ENCODE data around the gene HES5.
"Not testable (repeated sequence)": the region's sequence is repeated elsewhere in the genome, so short reads cannot be mapped to it uniquely, and the experiment has no call there.

The HES5 gene

GRCh38 chr1:2529784-2530512, at the start of gene HES5:
Gene HES5 (minus strand): TSS chr1:2530263. CDS start chr1:2530164, 99 bp downstream.
- TF ChIP-seq CTCF (IDR thresholded peaks at IDR 0.05; ENCODE audit: insufficient read depth, missing control alignments): no peak
- FAIRE-seq (no peak), DNase-seq (ENCODE audit: insufficient read length, low spot score) (no peak)

- no peak for DNase-seq (ENCODE audit: insufficient read length, low spot score)
- no peak for TF ChIP-seq CTCF (IDR thresholded peaks at IDR 0.05; ENCODE audit: insufficient read depth, missing control alignments)
- no peak for FAIRE-seq
Measured at GRCh38 chr1:2578758-2579118, 48.7 kb upstream of the HES5 start.

- not testable (repeated sequence) for FAIRE-seq; DNase-seq (ENCODE audit: insufficient read length, low spot score)
Measured at GRCh38 chr1:2577565-2578075, 47.6 kb upstream of the HES5 start.

GRCh38 chr1:2575801-2576663, 46.0 kb upstream of the HES5 start:
- no peak for FAIRE-seq
- DNase-seq (ENCODE audit: insufficient read length, low spot score): no peak
- no peak for TF ChIP-seq CTCF (IDR thresholded peaks at IDR 0.05; ENCODE audit: insufficient read depth, missing control alignments)

- DNase-seq (ENCODE audit: insufficient read length, low spot score) (no peak), FAIRE-seq (no peak)
Measured at GRCh38 chr1:2574350-2574749, 44.3 kb upstream of the HES5 start.

GRCh38 chr1:2573250-2573920, 43.3 kb upstream of the HES5 start:
- FAIRE-seq (no peak), DNase-seq (ENCODE audit: insufficient read length, low spot score) (no peak)
- no peak for TF ChIP-seq CTCF (IDR thresholded peaks at IDR 0.05; ENCODE audit: insufficient read depth, missing control alignments)

More at GRCh38 chr1:2574350-2574749, 44.3 kb upstream of the HES5 start:
- no peak for TF ChIP-seq CTCF (IDR thresholded peaks at IDR 0.05; ENCODE audit: insufficient read depth, missing control alignments)

GRCh38 chr1:2571348-2571747, 41.3 kb upstream of the HES5 start:
- FAIRE-seq: no peak
- no peak for DNase-seq (ENCODE audit: insufficient read length, low spot score)
- TF ChIP-seq CTCF (IDR thresholded peaks at IDR 0.05; ENCODE audit: insufficient read depth, missing control alignments): no peak

Data from D721Med (cell line).